HEK293 (cell line): Measurements from ENCODE around the gene USP31.

Experiments used
- CTCF ChIA-PET: fragments of 350-600 bp; formaldehyde crosslinking; extraction: SDS; loops from one replicate; lab custom pipeline; 2021; ENCODE audit warnings: antibody characterized with exemption; lab: Yijun Ruan, JAX
- POLR2A ChIA-PET: fragments of 300-600 bp; formaldehyde crosslinking; extraction: SDS; loops from one replicate; lab custom pipeline; 2020; ENCODE audit warnings: antibody characterized with exemption, inconsistent platforms; lab: Yijun Ruan, JAX
- H3K27ac ChIP-seq: fragments of 200-500 bp; sonication (Bioruptor generic); 2 replicates; pipeline ENCODE4 v1.5.1; 2014; ENCODE audit warnings: low read depth, low read length, control low read depth, inconsistent platforms; ENCODE audit errors: extremely low read depth
- H3K36me3 ChIP-seq, 2 experiments: fragments of 200-500 bp in 1 of 2; sonication (Bioruptor generic) in 1 of 2; 1 replicate in 1 of 2; 2 replicates in 1 of 2; pipeline ENCODE4 v1.5.1; 2014 to 2017; ENCODE audit warnings: inconsistent platforms in 2 of 2, low read length in 2 of 2; ENCODE audit not compliant: control insufficient read depth in 2 of 2, insufficient read depth in 1 of 2
- H3K4me1 ChIP-seq: fragments of 200-500 bp; sonication (Bioruptor generic); 2 replicates; pipeline ENCODE4 v1.5.1; 2014; ENCODE audit warnings: mild to moderate bottlenecking, low read length, inconsistent platforms; ENCODE audit not compliant: control insufficient read depth, insufficient read depth
- H3K4me3 ChIP-seq: 2 replicates; pipeline ENCODE4 v1.5.1; 2011; ENCODE audit warnings: low read depth, mild to moderate bottlenecking, control low read depth, low read length, moderate library complexity
- H3K9me3 ChIP-seq: fragments of 200-500 bp; sonication (Bioruptor generic); 2 replicates; pipeline ENCODE4 v1.5.1; 2014; ENCODE audit warnings: low read depth, low read length, inconsistent platforms; ENCODE audit not compliant: control insufficient read depth, insufficient read depth
- HOXA7 ChIP-seq: sonication (generic); formaldehyde crosslinking; IDR thresholded peaks from 2 replicates; pipeline ENCODE4 v1.8.1; 2022; ENCODE audit warnings: missing genetic modification reagents, borderline replicate concordance
- KLF16 ChIP-seq: fragments of 450-650 bp; formaldehyde crosslinking; IDR thresholded peaks from 2 replicates; pipeline ENCODE4 v1.5.1; 2017; ENCODE audit warnings: missing biosample characterization, missing genetic modification characterization
- SP7 ChIP-seq: fragments of 450-650 bp; formaldehyde crosslinking; IDR thresholded peaks from 2 replicates; pipeline ENCODE4 v1.5.1; 2016; ENCODE audit warnings: missing biosample characterization, missing genetic modification characterization
- ZBTB20 ChIP-seq: fragments of 450-650 bp; formaldehyde crosslinking; IDR thresholded peaks from 2 replicates; pipeline ENCODE4 v1.5.1; 2016; ENCODE audit warnings: missing biosample characterization, missing genetic modification characterization
- ZIC2 ChIP-seq: fragments of 450-650 bp; formaldehyde crosslinking; IDR thresholded peaks from 2 replicates; pipeline ENCODE4 v1.5.1; 2016; ENCODE audit warnings: missing biosample characterization, missing genetic modification characterization
- ZNF184 ChIP-seq: fragments of 450-650 bp; IDR thresholded peaks from 2 replicates; pipeline ENCODE4 v1.5.1; 2018; ENCODE audit warnings: missing biosample characterization, mild to moderate bottlenecking, missing genetic modification characterization
- ZNF223 ChIP-seq: fragments of 450-650 bp; formaldehyde crosslinking; IDR thresholded peaks from 2 replicates; pipeline ENCODE4 v1.5.1; 2016; ENCODE audit warnings: missing biosample characterization, missing genetic modification characterization
- ZNF24 ChIP-seq: fragments of 450-650 bp; formaldehyde crosslinking; IDR thresholded peaks from 2 replicates; pipeline ENCODE4 v1.5.1; 2016; ENCODE audit warnings: missing biosample characterization, missing genetic modification characterization
- ZNF280D ChIP-seq: fragments of 450-650 bp; formaldehyde crosslinking; IDR thresholded peaks from 2 replicates; pipeline ENCODE4 v1.5.1; 2016; ENCODE audit warnings: missing biosample characterization, missing genetic modification characterization
- ZNF514 ChIP-seq: fragments of 450-650 bp; formaldehyde crosslinking; IDR thresholded peaks from 2 replicates; pipeline ENCODE4 v1.5.1; 2016; ENCODE audit warnings: missing biosample characterization, missing genetic modification characterization
- ZNF521 ChIP-seq: fragments of 450-650 bp; formaldehyde crosslinking; IDR thresholded peaks from 2 replicates; pipeline ENCODE4 v1.5.1; 2017; ENCODE audit warnings: missing biosample characterization, mild to moderate bottlenecking, missing genetic modification characterization
- ZNF580 ChIP-seq: fragments of 450-650 bp; formaldehyde crosslinking; IDR thresholded peaks from 2 replicates; pipeline ENCODE4 v1.5.1; 2016; ENCODE audit warnings: missing biosample characterization, missing genetic modification characterization
- ZNF600 ChIP-seq: fragments of 450-650 bp; formaldehyde crosslinking; IDR thresholded peaks from 2 replicates; pipeline ENCODE4 v1.5.1; 2016; ENCODE audit warnings: missing biosample characterization, missing genetic modification characterization
- ZNF610 ChIP-seq: fragments of 450-650 bp; formaldehyde crosslinking; IDR thresholded peaks from 2 replicates; pipeline ENCODE4 v1.5.1; 2016; ENCODE audit warnings: missing biosample characterization, missing genetic modification characterization, borderline replicate concordance
- ZNF629 ChIP-seq: fragments of 450-650 bp; formaldehyde crosslinking; IDR thresholded peaks from 2 replicates; pipeline ENCODE4 v1.5.1; 2017; ENCODE audit warnings: missing biosample characterization, missing genetic modification characterization
- TF ChIP-seq, protein P1 (sequence below): fragments of 450-650 bp; formaldehyde crosslinking; IDR thresholded peaks from 2 replicates; pipeline ENCODE4; 2016; ENCODE audit warnings: missing biosample characterization, missing genetic modification characterization

USP31 gene

DNA sequence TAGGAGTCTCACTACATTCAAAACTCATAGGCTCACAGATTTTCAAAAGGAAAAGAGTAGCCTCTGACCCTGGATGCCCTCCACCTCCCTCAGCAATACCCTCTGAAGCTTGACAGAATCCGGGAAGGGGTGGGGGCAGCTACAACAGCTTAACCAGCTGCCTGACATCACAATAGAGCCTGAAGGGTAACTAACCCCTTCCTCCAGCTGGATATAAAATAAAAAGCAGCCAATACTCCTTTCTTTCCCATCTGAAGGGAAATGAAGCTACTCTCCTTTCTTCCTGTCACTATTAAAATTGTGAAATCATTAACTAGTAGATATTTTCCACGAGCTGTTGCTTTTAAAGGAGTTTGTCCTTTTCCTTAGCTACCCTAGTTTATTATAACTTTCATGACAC lies 24.0 kb downstream of the USP31 start:
- ChIA-PET CTCF (no interaction called here), POLR2A (no interaction called here)
- Histone ChIP-seq H3K36me3 (no peaks in the 10 kb centered on the region), H3K27ac (no peak overlapping the region), H3K4me1 (peaks cover 15% of the 10 kb centered on the region; the same call in 1 of the 2 replicates), H3K9me3 (no peaks in the 10 kb centered on the region), H3K4me3 (no peak overlapping the region)
- TF ChIP-seq ZNF610 (tag by site-specific recombination): no peak
- TF ChIP-seq ZNF580 (tag by site-specific recombination): no peak
- no peak for TF ChIP-seq ZNF514 (tag by site-specific recombination)
- no peak for TF ChIP-seq ZNF521 (tag by site-specific recombination)
- no peak for TF ChIP-seq KLF16 (tag by site-specific recombination)
- no peak for TF ChIP-seq ZIC2 (tag by site-specific recombination)

DNA sequence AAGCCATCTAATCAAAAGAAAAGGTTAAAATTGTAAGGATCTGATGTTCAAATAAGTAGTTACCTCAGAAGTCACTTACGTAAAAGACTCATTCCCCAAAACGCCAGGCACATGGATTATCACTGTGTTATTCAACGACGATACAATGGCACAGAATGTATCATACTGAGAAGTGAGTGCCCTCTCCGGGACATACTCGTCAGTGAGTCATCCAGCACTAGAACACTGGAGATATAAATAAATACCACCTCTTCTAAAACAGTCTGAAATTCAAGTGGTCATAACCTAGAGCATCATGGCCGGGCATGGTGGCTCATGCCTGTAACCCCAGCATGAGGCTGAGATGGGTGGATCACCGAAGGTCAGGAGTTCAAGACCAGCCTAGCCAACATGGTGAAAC lies 24.9 kb downstream of the USP31 start:
- Histone ChIP-seq H3K4me3 (no peak overlapping the region), H3K36me3 (no peaks in the 10 kb centered on the region), H3K4me1 (peaks cover 18% of the 10 kb centered on the region; the same call in 1 of the 2 replicates), H3K27ac (no peak overlapping the region), H3K9me3 (no peaks in the 10 kb centered on the region)
- TF ChIP-seq ZNF280D (tag by site-specific recombination) (no peak), ZIC2 (tag by site-specific recombination) (peak; percentile 14; the same call in 1 of the 2 replicates), ZNF629 (tag by site-specific recombination) (peak; percentile 48), ZNF24 (tag by site-specific recombination) (0 out of 2 replicates have a peak, but pooled peaks have one; percentile 34), ZBTB20 (tag by site-specific recombination) (peak; percentile 66), SP7 (tag by site-specific recombination) (0 out of 2 replicates have a peak, but pooled peaks have one; percentile 39), ZNF600 (tag by site-specific recombination) (peak; percentile 70)
- TF ChIP-seq, protein P1, sequence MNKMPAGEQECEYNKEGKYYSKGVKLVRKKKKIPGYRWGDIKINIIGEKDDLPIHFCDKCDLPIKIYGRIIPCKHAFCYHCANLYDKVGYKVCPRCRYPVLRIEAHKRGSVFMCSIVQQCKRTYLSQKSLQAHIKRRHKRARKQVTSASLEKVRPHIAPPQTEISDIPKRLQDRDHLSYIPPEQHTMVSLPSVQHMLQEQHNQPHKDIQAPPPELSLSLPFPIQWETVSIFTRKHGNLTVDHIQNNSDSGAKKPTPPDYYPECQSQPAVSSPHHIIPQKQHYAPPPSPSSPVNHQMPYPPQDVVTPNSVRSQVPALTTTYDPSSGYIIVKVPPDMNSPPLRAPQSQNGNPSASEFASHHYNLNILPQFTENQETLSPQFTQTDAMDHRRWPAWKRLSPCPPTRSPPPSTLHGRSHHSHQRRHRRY (tag by site-specific recombination): no peak
- POLR2A ChIA-PET: no interaction called here
- CTCF ChIA-PET: no interaction called here

DNA sequence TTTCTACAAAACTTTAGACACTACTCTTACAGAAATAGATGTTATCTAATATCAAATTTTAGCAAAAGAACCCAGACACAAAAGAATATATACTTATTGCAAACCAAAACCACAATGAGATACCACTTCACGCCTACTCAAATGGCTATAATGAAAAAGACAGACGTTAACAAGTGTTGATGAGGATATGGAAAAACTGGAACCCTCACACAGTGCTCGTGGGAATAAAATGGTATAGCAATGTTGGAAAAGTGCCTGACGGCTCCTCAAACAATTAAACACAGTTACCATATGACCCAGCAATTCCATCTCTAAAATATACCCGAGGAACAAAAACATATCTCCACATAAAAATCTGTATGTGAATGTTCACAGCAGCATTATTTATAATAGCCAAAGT lies 27.1 kb downstream of the USP31 start:
- CTCF ChIA-PET: interaction anchor here (0.6 kb wide), 1 partner anchor 1538 kb away, joined by 5 read pairs; no protein-coding TSS in a partner anchor
- peaks cover 18% of the 10 kb centered on the region; the same call in 1 of the 2 replicates for H3K4me1 ChIP-seq
- H3K4me3 ChIP-seq: no peak overlapping the region
- no peak overlapping the region for H3K27ac ChIP-seq
- POLR2A ChIA-PET: no interaction called here
- no peaks in the 10 kb centered on the region for H3K9me3 ChIP-seq
- no peaks in the 10 kb centered on the region for H3K36me3 ChIP-seq
- TF ChIP-seq ZNF223 (tag by site-specific recombination) (no peak), HOXA7 (CRISPR knock-in tag) (no peak), ZNF184 (peak; percentile 94)
